Glomerular visceral epithelial cell (primary cell): ENCODE measurements around the gene RHOG.

ENCODE experiments used
- DNase-seq: peaks from one replicate; pipeline ENCODE4 v3.0.0-alpha.2; 2016; ENCODE audit errors: extremely low spot score

The RHOG gene

GRCh38 chr11:3859373-3859881 is 18.7 kb upstream of the RHOG start:
- no peak for DNase-seq

GRCh38 chr11:3857628-3858027 is 16.9 kb upstream of the RHOG start:
- no peak for DNase-seq

GRCh38 chr11:3856856-3857553 is 16.2 kb upstream of the RHOG start:
- no peak for DNase-seq

- peak; percentile 61 for DNase-seq
These were observed 15.2 kb upstream of the RHOG start for GRCh38 chr11:3855808-3856491.

- peak; percentile 93 for DNase-seq
These were observed 14.4 kb upstream of the RHOG start, which contains the start of gene STIM1 for GRCh38 chr11:3854977-3855807. Gene STIM1 (plus strand): TSS chr11:3855664. CDS start chr11:3856271, 607 bp downstream.

- DNase-seq: no peak
These were observed 13.9 kb upstream of the RHOG start for GRCh38 chr11:3854660-3854976.

GRCh38 chr11:3853899-3854659 is 13.3 kb upstream of the RHOG start:
- no peak for DNase-seq

GRCh38 chr11:3853545-3853842 is 12.7 kb upstream of the RHOG start:
- DNase-seq: no peak

- DNase-seq: peak; percentile 43
These were observed 8.6 kb upstream of the RHOG start for GRCh38 chr11:3849297-3849874.

- no peak for DNase-seq
These were observed 4.9 kb upstream of the RHOG start for GRCh38 chr11:3845670-3846069.

GRCh38 chr11:3845246-3845645 is 4.5 kb upstream of the RHOG start:
- DNase-seq: no peak

GRCh38 chr11:3843326-3843725 is 2.6 kb upstream of the RHOG start:
- DNase-seq: no peak

- DNase-seq: peak; percentile 86
These were observed 929 bp upstream of the RHOG start for GRCh38 chr11:3841426-3842350.

GRCh38 chr11:3840004-3840869 is 522 bp downstream of the RHOG start:
- DNase-seq: no peak

- DNase-seq: no peak
These were observed 2.3 kb downstream of the RHOG start for GRCh38 chr11:3838504-3838903.

GRCh38 chr11:3837793-3838192 is 3.0 kb downstream of the RHOG start:
- DNase-seq: no peak

- no peak for DNase-seq
These were observed 3.9 kb downstream of the RHOG start for GRCh38 chr11:3836903-3837302.

GRCh38 chr11:3835751-3836150 is 5.0 kb downstream of the RHOG start:
- DNase-seq: no peak

- DNase-seq: no peak
These were observed 5.9 kb downstream of the RHOG start for GRCh38 chr11:3834664-3835461.
